GM23338 (cell line): ENCODE results near the gene SEMG1. TPM values are rescaled to one million over a fixed set of nuclear protein-coding genes. Genes with fewer than 3 reads are reported as not detected.

Source experiments
- ATAC-seq: fragments of 200-7000 bp; cut with Tn5 transposase; 3 replicates; pipeline ENCODE4 v1.9.1; 2020
- DNase-seq: peaks from one replicate; pipeline ENCODE4 v3.0.0-alpha.2; 2015; ENCODE audit warnings: low spot score
- H2AFZ ChIP-seq: fragments of 200-600 bp; sonication (generic); 2 replicates; pipeline ENCODE4 v1.8.0; 2016; ENCODE audit warnings: antibody characterized with exemption, mild to moderate bottlenecking, moderate library complexity
- H3F3A ChIP-seq: fragments of 200-600 bp; sonication (generic); replicated peaks from 2 replicates; pipeline ENCODE4 v1.8.0; 2017; ENCODE audit warnings: antibody characterized with exemption, mixed run types, low read depth
- H3K27ac ChIP-seq: fragments of 200-600 bp; sonication (generic); 2 replicates; pipeline ENCODE4 v1.6.1; 2016; ENCODE audit warnings: low read depth
- H3K27me3 ChIP-seq: fragments of 200-600 bp; sonication (generic); 2 replicates; pipeline ENCODE4 v1.8.0; 2016; ENCODE audit warnings: mild to moderate bottlenecking, mixed run types, moderate library complexity; ENCODE audit not compliant: insufficient read depth
- H3K36me3 ChIP-seq: fragments of 200-600 bp; sonication (generic); 2 replicates; pipeline ENCODE4 v1.8.0; 2016; ENCODE audit warnings: mild to moderate bottlenecking; ENCODE audit not compliant: insufficient read depth
- H3K4me1 ChIP-seq: fragments of 200-600 bp; sonication (generic); 2 replicates; pipeline ENCODE4 v1.8.0; 2016; ENCODE audit warnings: mild to moderate bottlenecking, moderate library complexity; ENCODE audit not compliant: insufficient read depth
- H3K4me2 ChIP-seq: fragments of 200-600 bp; sonication (generic); 2 replicates; pipeline ENCODE4 v1.7.1; 2017; ENCODE audit warnings: mixed run types
- H3K4me3 ChIP-seq: fragments of 200-600 bp; sonication (generic); 2 replicates; pipeline ENCODE4 v1.6.1; 2016; ENCODE audit warnings: mixed run types
- H3K79me2 ChIP-seq: fragments of 200-600 bp; sonication (generic); replicated peaks from 2 replicates; pipeline ENCODE4 v1.8.0; 2017; ENCODE audit warnings: mild to moderate bottlenecking; ENCODE audit not compliant: insufficient read depth
- H3K9me2 ChIP-seq: fragments of 200-600 bp; sonication (generic); 2 replicates; pipeline ENCODE4 v1.8.0; 2017; ENCODE audit not compliant: insufficient read depth
- H4K20me1 ChIP-seq: fragments of 200-600 bp; sonication (generic); replicated peaks from 2 replicates; pipeline ENCODE4 v1.8.0; 2017; ENCODE audit warnings: mild to moderate bottlenecking; ENCODE audit not compliant: insufficient read depth
- H3K27ac Mint-ChIP-seq: 2 replicates; pipeline ENCODE4 v1.8.0; 2020; ENCODE audit warnings: inconsistent platforms, mild to moderate bottlenecking, moderate library complexity, mixed read lengths
- H3K27me3 Mint-ChIP-seq: 3 replicates; pipeline ENCODE4 v1.8.0; 2022; ENCODE audit warnings: low read depth, mild to moderate bottlenecking, moderate library complexity, mixed read lengths, inconsistent platforms; ENCODE audit not compliant: insufficient read depth, poor library complexity
- H3K36me3 Mint-ChIP-seq: 3 replicates; pipeline ENCODE4 v1.8.0; 2021; ENCODE audit warnings: low read depth, mild to moderate bottlenecking, inconsistent platforms, moderate library complexity, mixed read lengths
- H3K4me1 Mint-ChIP-seq: 3 replicates; pipeline ENCODE4 v1.8.0; 2020; ENCODE audit warnings: mild to moderate bottlenecking, inconsistent platforms, mixed read lengths
- H3K4me3 Mint-ChIP-seq: 3 replicates; pipeline ENCODE4 v1.8.0; 2021; ENCODE audit warnings: moderate library complexity, mild to moderate bottlenecking, inconsistent platforms, mixed read lengths
- H3K9me3 Mint-ChIP-seq: 3 replicates; pipeline ENCODE4 v1.8.0; 2020; ENCODE audit warnings: moderate library complexity, mild to moderate bottlenecking, inconsistent platforms, mixed read lengths
- CREB1 ChIP-seq: fragments of 250-450 bp; sonication (Bioruptor Pico); IDR thresholded peaks from 2 replicates; pipeline ENCODE4 v1.5.0; 2020; ENCODE audit warnings: low read depth, mild to moderate bottlenecking, moderate library complexity
- EZH2phosphoT487 ChIP-seq: fragments of 200-600 bp; sonication (generic); IDR thresholded peaks from one replicate; pipeline ENCODE4 v1.8.1; 2018; ENCODE audit warnings: antibody characterized with exemption; ENCODE audit not compliant: unreplicated experiment
- JUNB ChIP-seq: IDR thresholded peaks from one replicate; pipeline ENCODE4 v1.6.1; 2016; ENCODE audit warnings: antibody characterized with exemption; ENCODE audit not compliant: unreplicated experiment
- NANOG ChIP-seq: IDR thresholded peaks from 2 replicates; pipeline ENCODE4 v1.6.1; 2016; ENCODE audit warnings: antibody characterized with exemption, borderline replicate concordance
- POLR2AphosphoS5 ChIP-seq: IDR thresholded peaks from 2 replicates; pipeline ENCODE4 v1.6.1; 2016; ENCODE audit warnings: antibody characterized with exemption, low read depth
- STAT1 ChIP-seq: IDR thresholded peaks from one replicate; pipeline ENCODE4 v1.6.1; 2016; ENCODE audit warnings: antibody characterized with exemption; ENCODE audit not compliant: unreplicated experiment
- ZNF114 ChIP-seq: fragments of 250-450 bp; sonication (Bioruptor Pico); IDR thresholded peaks from 2 replicates; pipeline ENCODE4 v1.5.0; 2020; ENCODE audit warnings: mild to moderate bottlenecking, moderate library complexity
- polyA plus RNA-seq: library from polyadenylated mRNA; unstranded; fragments of >200 nt; fragmentation: Nextera tagmentation; extraction: Ambion mirVana; gene quantifications from 2 replicates; pipeline ENCODE4 v1.2.1, GENCODE V29; 2016
- total RNA-seq: library from RNA; depleted of rRNA; stranded (reverse); fragments of >200 nt; shearing (Covaris generic); gene quantifications from 2 replicates; pipeline ENCODE4 v1.2.3, GENCODE V29; 2014
- TF ChIP-seq, protein P1 (sequence below): fragments of 250-450 bp; sonication (Bioruptor Pico); IDR thresholded peaks from 2 replicates; pipeline ENCODE4 v1.5.0; 2020; ENCODE audit warnings: mild to moderate bottlenecking, moderate library complexity
- TF ChIP-seq, protein P2 (sequence below): IDR thresholded peaks from one replicate; pipeline ENCODE4 v1.6.1; 2018; ENCODE audit warnings: antibody characterized with exemption; ENCODE audit not compliant: unreplicated experiment
- TF ChIP-seq, protein P3 (sequence below): IDR thresholded peaks from 2 replicates; pipeline ENCODE4 v1.6.1; 2016; ENCODE audit warnings: antibody characterized with exemption

The SEMG1 gene
- total and polyA plus RNA-seq, 2 experiments from 2014 or later: 3.3 to 5.7 TPM

DNA sequence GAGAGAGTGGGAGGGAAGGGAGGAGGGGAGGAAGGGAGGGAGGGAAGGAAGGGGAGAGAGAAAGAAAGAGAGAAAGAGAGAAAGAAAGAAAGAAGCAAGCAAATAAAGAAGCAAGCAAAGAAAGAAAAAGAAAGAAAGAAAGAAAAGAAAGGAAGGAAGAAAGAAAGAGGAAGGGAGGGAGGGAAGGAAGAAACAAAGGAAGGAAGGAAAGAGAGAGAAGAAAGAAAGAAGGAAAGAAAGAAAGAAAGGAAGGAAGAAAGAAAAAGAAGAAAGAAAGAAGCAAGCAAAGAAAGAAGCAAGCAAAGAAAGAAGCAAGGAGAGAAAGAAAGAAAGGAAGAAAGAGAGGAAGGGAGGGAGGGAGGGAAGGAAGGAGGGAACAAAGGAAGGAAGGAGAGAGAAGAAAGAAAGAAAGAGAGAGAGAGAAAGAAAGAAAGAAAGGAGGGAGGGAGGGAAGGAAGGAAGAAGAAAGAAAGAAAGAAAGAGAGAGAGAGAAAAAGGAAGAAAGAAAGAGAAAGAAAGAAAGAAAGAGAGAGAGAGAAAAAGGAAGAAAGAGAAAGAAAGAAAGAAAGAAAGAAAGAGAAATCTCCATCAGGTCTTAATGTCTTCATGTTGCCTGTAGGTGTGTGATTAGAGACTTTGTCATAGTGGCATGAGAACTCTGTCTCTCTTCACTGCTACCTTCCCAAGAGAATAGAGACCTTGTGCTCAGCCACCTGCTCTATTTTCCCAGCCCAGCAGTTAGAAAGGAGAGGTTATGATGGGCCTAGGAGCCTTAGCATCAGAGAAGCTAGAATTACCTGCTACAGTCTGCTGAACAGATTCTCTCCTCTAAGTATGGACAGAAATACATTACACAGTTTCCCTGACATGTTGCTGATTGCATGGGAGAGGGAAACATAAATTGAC lies 5.0 kb downstream of the SEMG1 start (continued):
- TF ChIP-seq, protein P1, sequence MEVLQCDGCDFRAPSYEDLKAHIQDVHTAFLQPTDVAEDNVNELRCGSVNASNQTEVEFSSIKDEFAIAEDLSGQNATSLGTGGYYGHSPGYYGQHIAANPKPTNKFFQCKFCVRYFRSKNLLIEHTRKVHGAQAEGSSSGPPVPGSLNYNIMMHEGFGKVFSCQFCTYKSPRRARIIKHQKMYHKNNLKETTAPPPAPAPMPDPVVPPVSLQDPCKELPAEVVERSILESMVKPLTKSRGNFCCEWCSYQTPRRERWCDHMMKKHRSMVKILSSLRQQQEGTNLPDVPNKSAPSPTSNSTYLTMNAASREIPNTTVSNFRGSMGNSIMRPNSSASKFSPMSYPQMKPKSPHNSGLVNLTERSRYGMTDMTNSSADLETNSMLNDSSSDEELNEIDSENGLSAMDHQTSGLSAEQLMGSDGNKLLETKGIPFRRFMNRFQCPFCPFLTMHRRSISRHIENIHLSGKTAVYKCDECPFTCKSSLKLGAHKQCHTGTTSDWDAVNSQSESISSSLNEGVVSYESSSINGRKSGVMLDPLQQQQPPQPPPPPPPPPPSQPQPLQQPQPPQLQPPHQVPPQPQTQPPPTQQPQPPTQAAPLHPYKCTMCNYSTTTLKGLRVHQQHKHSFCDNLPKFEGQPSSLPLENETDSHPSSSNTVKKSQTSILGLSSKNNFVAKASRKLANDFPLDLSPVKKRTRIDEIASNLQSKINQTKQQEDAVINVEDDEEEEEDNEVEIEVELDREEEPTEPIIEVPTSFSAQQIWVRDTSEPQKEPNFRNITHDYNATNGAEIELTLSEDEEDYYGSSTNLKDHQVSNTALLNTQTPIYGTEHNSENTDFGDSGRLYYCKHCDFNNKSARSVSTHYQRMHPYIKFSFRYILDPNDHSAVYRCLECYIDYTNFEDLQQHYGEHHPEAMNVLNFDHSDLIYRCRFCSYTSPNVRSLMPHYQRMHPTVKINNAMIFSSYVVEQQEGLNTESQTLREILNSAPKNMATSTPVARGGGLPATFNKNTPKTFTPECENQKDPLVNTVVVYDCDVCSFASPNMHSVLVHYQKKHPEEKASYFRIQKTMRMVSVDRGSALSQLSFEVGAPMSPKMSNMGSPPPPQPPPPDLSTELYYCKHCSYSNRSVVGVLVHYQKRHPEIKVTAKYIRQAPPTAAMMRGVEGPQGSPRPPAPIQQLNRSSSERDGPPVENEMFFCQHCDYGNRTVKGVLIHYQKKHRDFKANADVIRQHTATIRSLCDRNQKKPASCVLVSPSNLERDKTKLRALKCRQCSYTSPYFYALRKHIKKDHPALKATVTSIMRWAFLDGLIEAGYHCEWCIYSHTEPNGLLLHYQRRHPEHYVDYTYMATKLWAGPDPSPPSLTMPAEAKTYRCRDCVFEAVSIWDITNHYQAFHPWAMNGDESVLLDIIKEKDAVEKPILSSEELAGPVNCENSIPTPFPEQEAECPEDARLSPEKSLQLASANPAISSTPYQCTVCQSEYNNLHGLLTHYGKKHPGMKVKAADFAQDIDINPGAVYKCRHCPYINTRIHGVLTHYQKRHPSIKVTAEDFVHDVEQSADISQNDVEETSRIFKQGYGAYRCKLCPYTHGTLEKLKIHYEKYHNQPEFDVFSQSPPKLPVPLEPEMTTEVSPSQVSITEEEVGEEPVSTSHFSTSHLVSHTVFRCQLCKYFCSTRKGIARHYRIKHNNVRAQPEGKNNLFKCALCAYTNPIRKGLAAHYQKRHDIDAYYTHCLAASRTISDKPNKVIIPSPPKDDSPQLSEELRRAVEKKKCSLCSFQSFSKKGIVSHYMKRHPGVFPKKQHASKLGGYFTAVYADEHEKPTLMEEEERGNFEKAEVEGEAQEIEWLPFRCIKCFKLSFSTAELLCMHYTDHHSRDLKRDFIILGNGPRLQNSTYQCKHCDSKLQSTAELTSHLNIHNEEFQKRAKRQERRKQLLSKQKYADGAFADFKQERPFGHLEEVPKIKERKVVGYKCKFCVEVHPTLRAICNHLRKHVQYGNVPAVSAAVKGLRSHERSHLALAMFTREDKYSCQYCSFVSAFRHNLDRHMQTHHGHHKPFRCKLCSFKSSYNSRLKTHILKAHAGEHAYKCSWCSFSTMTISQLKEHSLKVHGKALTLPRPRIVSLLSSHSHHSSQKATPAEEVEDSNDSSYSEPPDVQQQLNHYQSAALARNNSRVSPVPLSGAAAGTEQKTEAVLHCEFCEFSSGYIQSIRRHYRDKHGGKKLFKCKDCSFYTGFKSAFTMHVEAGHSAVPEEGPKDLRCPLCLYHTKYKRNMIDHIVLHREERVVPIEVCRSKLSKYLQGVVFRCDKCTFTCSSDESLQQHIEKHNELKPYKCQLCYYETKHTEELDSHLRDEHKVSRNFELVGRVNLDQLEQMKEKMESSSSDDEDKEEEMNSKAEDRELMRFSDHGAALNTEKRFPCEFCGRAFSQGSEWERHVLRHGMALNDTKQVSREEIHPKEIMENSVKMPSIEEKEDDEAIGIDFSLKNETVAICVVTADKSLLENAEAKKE (CRISPR knock-in tag): no peak
- TF ChIP-seq ZNF114: no peak

DNA sequence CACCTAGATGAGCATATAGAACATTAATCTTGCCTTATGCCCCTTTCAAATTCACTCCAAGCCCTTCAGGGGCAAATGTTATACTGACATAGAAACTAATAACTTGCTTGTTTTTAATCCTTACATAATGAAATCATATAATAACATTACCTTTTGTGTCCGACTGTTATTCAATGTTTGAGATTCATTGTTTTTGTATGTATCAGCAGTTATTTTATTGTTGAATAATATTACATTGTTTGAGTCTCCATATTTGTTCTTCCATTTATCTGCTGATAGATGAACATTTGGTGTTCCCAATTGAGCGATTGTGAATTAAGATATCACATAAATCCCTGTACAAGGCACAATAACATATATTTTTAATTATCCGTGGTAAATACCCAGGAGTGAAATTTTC lies 6.0 kb downstream of the SEMG1 start:
- ATAC-seq (no peak), DNase-seq (no peak)
- Histone ChIP-seq H3K9me2 (peaks cover 20% of the 10 kb centered on the region), H3K4me2 (no peak overlapping the region), H3K27ac (no peak overlapping the region), H3K4me1 (peaks cover 15% of the 10 kb centered on the region), H3K36me3 (no peaks in the 10 kb centered on the region), H4K20me1 (no peaks in the 10 kb centered on the region), H2AFZ (no peak overlapping the region), H3F3A (no peaks in the 10 kb centered on the region), H3K79me2 (no peaks in the 10 kb centered on the region), H3K27me3 (0 out of 2 replicates have a peak, but pooled peaks cover 3% of the 10 kb centered on the region), H3K4me3 (no peak overlapping the region)
- H3K27ac Mint-ChIP-seq: no peak overlapping the region
- H3K9me3 Mint-ChIP-seq: peaks cover 6% of the 10 kb centered on the region; the same call in 2 of the 3 replicates
- H3K4me3 Mint-ChIP-seq: no peak overlapping the region
- H3K36me3 Mint-ChIP-seq: peaks cover 8% of the 10 kb centered on the region; the same call in 2 of the 3 replicates
- peaks cover 5% of the 10 kb centered on the region for H3K27me3 Mint-ChIP-seq
- peaks cover 24% of the 10 kb centered on the region for H3K4me1 Mint-ChIP-seq
- TF ChIP-seq NANOG (no peak), EZH2phosphoT487 (no peak), JUNB (no peak), STAT1 (no peak), POLR2AphosphoS5 (no peak), CREB1 (CRISPR knock-in tag) (no peak)
- TF ChIP-seq, protein P2, sequence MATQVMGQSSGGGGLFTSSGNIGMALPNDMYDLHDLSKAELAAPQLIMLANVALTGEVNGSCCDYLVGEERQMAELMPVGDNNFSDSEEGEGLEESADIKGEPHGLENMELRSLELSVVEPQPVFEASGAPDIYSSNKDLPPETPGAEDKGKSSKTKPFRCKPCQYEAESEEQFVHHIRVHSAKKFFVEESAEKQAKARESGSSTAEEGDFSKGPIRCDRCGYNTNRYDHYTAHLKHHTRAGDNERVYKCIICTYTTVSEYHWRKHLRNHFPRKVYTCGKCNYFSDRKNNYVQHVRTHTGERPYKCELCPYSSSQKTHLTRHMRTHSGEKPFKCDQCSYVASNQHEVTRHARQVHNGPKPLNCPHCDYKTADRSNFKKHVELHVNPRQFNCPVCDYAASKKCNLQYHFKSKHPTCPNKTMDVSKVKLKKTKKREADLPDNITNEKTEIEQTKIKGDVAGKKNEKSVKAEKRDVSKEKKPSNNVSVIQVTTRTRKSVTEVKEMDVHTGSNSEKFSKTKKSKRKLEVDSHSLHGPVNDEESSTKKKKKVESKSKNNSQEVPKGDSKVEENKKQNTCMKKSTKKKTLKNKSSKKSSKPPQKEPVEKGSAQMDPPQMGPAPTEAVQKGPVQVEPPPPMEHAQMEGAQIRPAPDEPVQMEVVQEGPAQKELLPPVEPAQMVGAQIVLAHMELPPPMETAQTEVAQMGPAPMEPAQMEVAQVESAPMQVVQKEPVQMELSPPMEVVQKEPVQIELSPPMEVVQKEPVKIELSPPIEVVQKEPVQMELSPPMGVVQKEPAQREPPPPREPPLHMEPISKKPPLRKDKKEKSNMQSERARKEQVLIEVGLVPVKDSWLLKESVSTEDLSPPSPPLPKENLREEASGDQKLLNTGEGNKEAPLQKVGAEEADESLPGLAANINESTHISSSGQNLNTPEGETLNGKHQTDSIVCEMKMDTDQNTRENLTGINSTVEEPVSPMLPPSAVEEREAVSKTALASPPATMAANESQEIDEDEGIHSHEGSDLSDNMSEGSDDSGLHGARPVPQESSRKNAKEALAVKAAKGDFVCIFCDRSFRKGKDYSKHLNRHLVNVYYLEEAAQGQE: no peak
- TF ChIP-seq, protein P3, sequence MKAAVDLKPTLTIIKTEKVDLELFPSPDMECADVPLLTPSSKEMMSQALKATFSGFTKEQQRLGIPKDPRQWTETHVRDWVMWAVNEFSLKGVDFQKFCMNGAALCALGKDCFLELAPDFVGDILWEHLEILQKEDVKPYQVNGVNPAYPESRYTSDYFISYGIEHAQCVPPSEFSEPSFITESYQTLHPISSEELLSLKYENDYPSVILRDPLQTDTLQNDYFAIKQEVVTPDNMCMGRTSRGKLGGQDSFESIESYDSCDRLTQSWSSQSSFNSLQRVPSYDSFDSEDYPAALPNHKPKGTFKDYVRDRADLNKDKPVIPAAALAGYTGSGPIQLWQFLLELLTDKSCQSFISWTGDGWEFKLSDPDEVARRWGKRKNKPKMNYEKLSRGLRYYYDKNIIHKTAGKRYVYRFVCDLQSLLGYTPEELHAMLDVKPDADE: no peak
